Testis (tissue), 3 donors: Measurements from ENCODE around the gene SGSM2. TPM values are rescaled to one million over a fixed set of nuclear protein-coding genes. Genes with fewer than 3 reads are reported as not detected.

ENCODE experiments used
- DNase-seq: peaks from one replicate; pipeline ENCODE4 v3.0.0-alpha.2; 2019
- H3K27ac ChIP-seq, 2 donors: fragments of 200-600 bp; sonication (generic); one replicate each; pipeline ENCODE4 v1.5.1; 2019
- H3K27me3 ChIP-seq: fragments of 200-600 bp; sonication (generic); one replicate; pipeline ENCODE4 v1.5.1; 2019
- H3K36me3 ChIP-seq: fragments of 200-600 bp; sonication (generic); one replicate; pipeline ENCODE4 v1.5.1; 2017; ENCODE audit warnings: low read depth; ENCODE audit errors: missing control alignments
- H3K4me1 ChIP-seq: fragments of 200-600 bp; sonication (generic); one replicate; pipeline ENCODE4 v1.5.1; 2019
- H3K4me3 ChIP-seq, 2 donors: fragments of 200-600 bp; sonication (generic); one replicate each; pipeline ENCODE4 v1.5.1; 2017 to 2019
- H3K9me3 ChIP-seq: fragments of 200-600 bp; sonication (generic); one replicate; pipeline ENCODE4 v1.5.1; 2017
- CTCF ChIP-seq, 3 experiments: fragments of 450-650 bp in 2 of 3; fragments of 200-600 bp in 1 of 3; sonication (generic) in 1 of 3; IDR thresholded peaks; one replicate each; pipeline ENCODE4 v1.5.1; 2016 to 2019; ENCODE audit warnings: antibody characterized with exemption in 3 of 3, mild to moderate bottlenecking in 2 of 3, moderate library complexity in 1 of 3
- POLR2A ChIP-seq: fragments of 450-650 bp; IDR thresholded peaks from one replicate; pipeline ENCODE4 v1.6.1; 2017; ENCODE audit warnings: antibody characterized with exemption, mild to moderate bottlenecking, moderate library complexity
- WGBS, 2 donors: methylation state at CpG; one replicate each; pipeline ENCODE4 v1.1.5; 2018; 5-methylcytosine and 5-hydroxymethylcytosine counted together
- intact Hi-C: fragments of 100-400 bp; cut with DNase I; formaldehyde crosslinking; loops from one replicate; pipeline ENCODE4 v1.15.1; 2023; ENCODE audit warnings: low total_unique reads
- polyA plus RNA-seq: library from polyadenylated mRNA; stranded (reverse); fragments of 350-450 nt; fragmentation: Illumina TruSeq; extraction: RNeasy Lipid Tissue Mini Kit (QIAGEN cat#74804); gene quantifications from one replicate; pipeline ENCODE4 v1.2.3, GENCODE V29; 2014; ENCODE audit warnings: low read depth, low replicate concordance; ENCODE audit not compliant: insufficient read depth
- total RNA-seq, 2 donors: library from RNA; depleted of rRNA; stranded (reverse); fragments of >200 nt; gene quantifications; one replicate each; pipeline ENCODE4 v1.2.3, GENCODE V29; 2016

The SGSM2 gene
- total and polyA plus RNA-seq, 3 donors from 2014 or later: 54.1 to 88.9 (median 80.5) TPM

- H3K4me1 ChIP-seq: no peaks in the 10 kb centered on the region
- TF ChIP-seq POLR2A: no peak
- no peak for TF ChIP-seq CTCF (IDR thresholded peaks at IDR 0.05)
- no peak for DNase-seq
- no peaks in the 10 kb centered on the region for H3K9me3 ChIP-seq
- no peaks in the 10 kb centered on the region for H3K27me3 ChIP-seq
- H3K27ac ChIP-seq: no peak overlapping the region
- no peaks in the 10 kb centered on the region for H3K36me3 ChIP-seq
- no peak overlapping the region for H3K4me3 ChIP-seq
- intact Hi-C loops: no loop called here
- 94 to 97% methylated on average over 18 to 20 of the region's 20 CpGs for WGBS, 2 donors
Measured at GRCh38 chr17:2362016-2362415, 24.7 kb downstream of the SGSM2 start.

GRCh38 chr17:2362416-2362815 is 25.1 kb downstream of the SGSM2 start:
- Histone ChIP-seq H3K36me3 (no peaks in the 10 kb centered on the region), H3K4me3 (no peak overlapping the region), H3K4me1 (no peaks in the 10 kb centered on the region), H3K27me3 (no peaks in the 10 kb centered on the region), H3K9me3 (no peaks in the 10 kb centered on the region), H3K27ac (no peak overlapping the region)
- intact Hi-C loops: no loop called here
- TF ChIP-seq POLR2A (no peak), CTCF (IDR thresholded peaks at IDR 0.05) (no peak)
- 95 to 96% methylated on average over 19 of the region's 19 CpGs for WGBS, 2 donors
- no peak for DNase-seq

- Histone ChIP-seq H3K27me3 (no peaks in the 10 kb centered on the region), H3K9me3 (no peaks in the 10 kb centered on the region), H3K4me1 (no peaks in the 10 kb centered on the region), H3K27ac (no peak overlapping the region), H3K4me3 (no peak overlapping the region), H3K36me3 (no peaks in the 10 kb centered on the region)
- DNase-seq: no peak
- no peak for TF ChIP-seq POLR2A
- 98 to 100% methylated on average over 6 to 14 of the region's 14 CpGs for WGBS, 2 donors
- intact Hi-C loops: no loop called here
Measured at GRCh38 chr17:2362881-2363280, 25.6 kb downstream of the SGSM2 start.

GRCh38 chr17:2363318-2363717 is 26.0 kb downstream of the SGSM2 start:
- DNase-seq: no peak
- intact Hi-C loops: no loop called here
- TF ChIP-seq POLR2A (no peak), CTCF (IDR thresholded peaks at IDR 0.05) (no peak)
- Histone ChIP-seq H3K4me3 (no peak overlapping the region), H3K27ac (no peak overlapping the region), H3K27me3 (no peaks in the 10 kb centered on the region), H3K9me3 (no peaks in the 10 kb centered on the region), H3K36me3 (no peaks in the 10 kb centered on the region), H3K4me1 (no peaks in the 10 kb centered on the region)
- 83 to 95% methylated on average over 1 to 21 of the region's 21 CpGs for WGBS, 2 donors

- WGBS, 2 donors: 89 to 94% methylated on average over 20 to 26 of the region's 26 CpGs
- DNase-seq: no peak
- Histone ChIP-seq H3K27ac (no peak overlapping the region), H3K4me1 (no peaks in the 10 kb centered on the region), H3K27me3 (no peaks in the 10 kb centered on the region), H3K4me3 (no peak overlapping the region), H3K36me3 (no peaks in the 10 kb centered on the region), H3K9me3 (no peaks in the 10 kb centered on the region)
- intact Hi-C loops: no loop called here
- TF ChIP-seq CTCF (IDR thresholded peaks at IDR 0.05) (no peak), POLR2A (no peak)
Measured at GRCh38 chr17:2363851-2364762, 26.8 kb downstream of the SGSM2 start.
